Superior temporal gyrus (tissue), 1 donor: ENCODE data around the gene ESRRB.

Experiments used
- DNase-seq: peaks from one replicate; pipeline ENCODE4 v3.0.0-alpha.2; 2016; ENCODE audit errors: extremely low spot score

ESRRB gene

GRCh38 chr14:76450476-76450875 lies 74.5 kb downstream of the ESRRB start:
- no peak for DNase-seq

GRCh38 chr14:76456200-76456599 lies 80.3 kb downstream of the ESRRB start:
- DNase-seq, result peak; percentile 31

DNA sequence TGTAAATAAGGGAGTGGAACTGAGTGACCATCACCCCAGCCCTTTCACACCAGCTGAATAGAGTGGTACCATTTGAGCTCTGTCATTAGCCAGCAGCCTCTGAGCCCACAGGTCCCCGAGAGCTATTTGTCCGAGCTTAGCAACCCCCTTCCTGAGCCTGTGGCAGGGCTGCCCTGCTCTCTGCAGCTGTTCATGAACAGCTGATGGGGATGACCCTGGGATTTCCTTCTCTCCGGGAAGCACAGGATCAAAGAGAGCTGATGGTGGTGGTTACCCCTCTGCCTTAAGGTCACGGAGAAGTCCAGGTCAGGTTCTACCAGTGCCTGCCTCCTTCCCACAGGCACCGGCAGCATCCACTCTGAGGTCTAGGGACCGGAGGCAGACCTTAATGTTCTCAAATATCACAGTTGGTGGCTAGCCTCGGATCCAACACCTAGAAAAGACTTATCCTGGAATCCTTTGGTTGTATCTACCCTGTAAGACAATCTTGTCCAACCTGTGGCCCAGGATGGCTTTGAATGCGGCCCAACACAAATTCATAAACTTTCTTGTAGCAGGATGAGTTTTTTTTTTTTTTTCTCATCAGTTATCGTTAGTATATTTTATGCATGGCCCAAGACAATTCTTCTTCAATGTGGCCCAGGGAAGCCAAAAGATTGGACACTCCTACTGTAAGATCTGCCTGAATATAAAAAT lies 81.1 kb downstream of the ESRRB start:
- DNase-seq, result no peak

GRCh38 chr14:76457841-76458240 lies 81.9 kb downstream of the ESRRB start:
- DNase-seq, result no peak

DNA sequence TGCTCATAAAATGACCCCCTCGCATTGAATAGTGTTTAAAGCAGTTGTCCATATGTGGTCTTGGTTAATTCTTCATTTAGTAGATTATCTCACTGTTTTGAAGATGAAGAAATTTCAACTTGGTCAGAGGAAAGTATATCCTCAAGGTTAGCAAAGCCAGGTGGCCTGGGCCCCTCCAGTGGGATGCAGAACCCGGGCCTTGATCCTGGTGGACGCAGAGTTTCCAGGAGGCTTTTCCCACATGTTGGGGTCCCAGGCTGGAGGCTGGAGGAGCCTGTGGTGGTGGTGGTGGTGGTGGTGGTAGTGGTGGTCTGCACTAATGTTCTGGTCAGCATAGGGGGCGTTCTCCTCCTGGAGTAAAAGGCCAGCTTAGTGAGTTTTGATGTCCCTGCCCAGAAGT lies 85.9 kb downstream of the ESRRB start:
- no peak for DNase-seq

GRCh38 chr14:76462330-76462729 lies 86.4 kb downstream of the ESRRB start:
- no peak for DNase-seq

GRCh38 chr14:76463105-76463504 lies 87.2 kb downstream of the ESRRB start:
- DNase-seq, result no peak

DNA sequence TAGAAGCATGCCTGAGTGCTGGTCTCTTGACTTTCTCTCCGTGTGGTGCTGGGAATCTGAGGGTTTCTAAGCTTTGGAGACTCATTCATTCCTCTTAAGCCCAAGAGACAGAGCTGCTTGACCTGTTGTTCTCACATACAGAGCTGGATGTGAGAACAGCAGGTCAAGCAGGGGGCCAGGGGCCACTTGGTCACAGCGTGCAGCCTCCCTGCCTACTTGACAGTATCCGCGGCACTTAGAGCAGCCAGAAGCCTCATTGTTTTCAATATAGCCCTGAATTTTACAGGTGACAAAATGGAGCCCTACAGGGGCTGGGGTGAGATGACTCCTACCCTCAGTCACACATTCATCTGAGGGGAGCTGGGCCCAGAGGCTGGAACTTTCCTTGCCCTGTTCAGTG lies 88.9 kb downstream of the ESRRB start:
- DNase-seq, result no peak

DNA sequence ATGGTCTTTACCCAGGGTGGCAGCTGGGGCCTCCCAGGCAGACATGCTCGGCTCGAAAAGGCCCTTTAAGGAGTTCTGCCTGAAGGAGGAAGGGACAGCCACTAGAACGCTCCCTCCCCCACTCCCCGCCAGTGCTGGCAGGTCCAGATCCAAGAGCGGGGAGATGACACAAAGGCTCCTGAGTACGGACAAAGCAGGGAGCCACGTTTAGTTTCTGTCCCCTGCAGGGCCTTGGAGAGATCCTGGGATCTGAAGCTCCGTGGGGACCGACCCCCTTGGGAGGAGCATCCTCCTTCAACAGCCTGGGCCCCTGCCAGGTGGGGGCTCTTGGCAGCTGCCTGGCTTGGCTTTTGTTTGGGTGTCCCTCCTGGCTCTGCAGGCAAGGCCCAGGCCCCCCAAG lies 89.7 kb downstream of the ESRRB start:
- no peak for DNase-seq

- no peak for DNase-seq
Measured at GRCh38 chr14:76467711-76468155, 91.8 kb downstream of the ESRRB start.

GRCh38 chr14:76472199-76472723 lies 96.3 kb downstream of the ESRRB start:
- no peak for DNase-seq

DNA sequence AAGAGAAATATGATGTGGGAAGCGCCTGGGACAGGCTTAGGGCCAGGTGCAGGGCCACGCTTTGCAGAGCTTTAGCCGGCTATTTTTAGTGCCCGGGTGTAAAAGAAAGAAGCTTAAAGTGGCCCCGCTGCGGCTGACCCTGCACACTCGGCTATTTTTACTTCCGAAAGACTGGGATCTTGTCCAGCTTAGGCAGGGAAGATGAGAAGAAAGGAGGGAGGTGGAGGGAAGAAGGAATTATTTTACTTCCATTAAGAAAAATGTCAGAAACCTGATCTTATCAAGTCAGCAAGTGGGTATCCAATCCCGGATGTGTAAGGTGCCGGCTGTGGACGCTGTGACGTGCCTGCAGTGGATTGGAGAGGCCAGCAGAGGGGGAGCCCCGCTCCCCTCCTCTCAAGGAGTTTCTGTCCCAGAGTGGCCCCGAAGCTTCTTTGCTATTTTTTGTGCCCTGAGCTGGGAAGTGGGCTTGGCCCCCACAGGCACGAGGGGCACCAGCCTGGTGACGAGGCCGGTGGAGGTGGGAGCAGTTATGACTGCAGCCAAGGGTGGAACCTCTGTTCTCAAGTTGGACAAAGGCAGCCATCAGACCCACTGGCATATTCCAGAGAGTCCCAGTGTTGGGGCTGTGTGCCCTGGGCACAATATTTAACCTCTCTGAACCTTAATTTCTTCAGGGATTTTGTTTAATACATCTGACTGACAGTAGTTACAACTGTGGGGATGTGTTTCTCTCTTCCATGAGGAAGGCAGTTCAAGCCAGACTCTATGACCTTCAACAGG lies 97.7 kb downstream of the ESRRB start:
- no peak for DNase-seq

DNA sequence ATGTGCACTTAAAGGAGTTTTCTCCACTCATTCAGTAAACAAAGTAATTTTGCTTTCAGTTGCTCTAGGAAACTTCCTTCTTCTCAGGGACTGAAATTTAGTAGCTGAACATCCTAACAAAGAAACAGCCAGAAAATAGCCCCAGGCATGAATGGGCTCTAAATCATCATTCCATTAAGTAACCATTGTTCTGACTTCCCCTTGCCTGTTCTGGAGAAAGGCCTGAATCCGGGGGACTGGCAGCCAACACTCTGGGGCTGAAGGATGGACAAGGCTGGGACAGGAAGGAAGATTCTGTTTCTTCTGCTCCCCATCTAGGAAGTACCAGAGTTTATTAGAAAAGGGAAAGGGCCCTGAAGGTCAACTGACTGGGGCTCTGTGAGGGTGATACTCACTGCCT lies 104.5 kb downstream of the ESRRB start:
- DNase-seq, result no peak

- no peak for DNase-seq
Measured at GRCh38 chr14:76484355-76484754, 108.4 kb downstream of the ESRRB start.

DNA sequence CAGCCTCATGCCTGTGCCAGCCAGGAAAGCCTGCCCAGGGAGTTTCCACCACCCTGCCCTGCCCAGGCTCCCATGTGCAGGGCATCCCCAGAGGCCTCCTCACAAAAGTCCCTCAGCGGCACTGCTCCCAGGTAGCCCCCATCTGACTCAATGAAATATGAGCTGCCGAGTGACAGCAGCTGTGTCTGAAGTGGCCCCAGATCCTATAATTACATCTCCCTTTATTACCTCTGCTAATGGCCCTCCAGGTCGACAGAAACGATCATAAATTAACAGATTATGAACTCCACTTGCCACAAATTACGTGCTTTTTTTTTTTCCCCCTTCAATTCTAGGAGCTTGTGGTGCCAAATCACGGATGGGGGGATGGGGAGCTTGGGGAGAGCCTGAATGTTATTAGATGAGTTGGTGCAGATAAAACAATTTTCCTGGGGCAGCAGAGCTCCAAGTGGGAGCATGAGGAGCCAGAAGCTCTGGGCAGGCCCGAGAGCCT lies 110.4 kb downstream of the ESRRB start:
- no peak for DNase-seq

DNA sequence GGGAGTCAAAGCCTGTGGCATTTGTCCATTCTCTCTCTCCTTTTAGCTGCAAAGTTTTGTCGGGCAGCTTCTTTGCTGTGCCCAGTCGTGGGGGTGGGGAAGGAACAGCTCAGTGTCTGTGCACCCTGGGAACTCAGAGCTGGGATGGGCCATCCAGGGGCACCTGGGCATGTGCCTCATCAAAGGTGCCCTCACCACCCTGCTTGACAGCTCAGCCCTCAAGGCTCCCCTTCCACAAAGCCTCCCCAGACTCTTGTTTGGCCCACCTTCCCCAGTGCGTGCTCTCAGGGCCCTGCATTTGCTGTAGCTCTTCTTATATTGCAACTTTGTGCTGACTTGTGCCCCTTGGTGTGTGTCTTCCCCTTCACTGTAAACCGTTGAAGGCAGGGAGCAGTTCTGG lies 112.6 kb downstream of the ESRRB start:
- DNase-seq, result no peak

DNA sequence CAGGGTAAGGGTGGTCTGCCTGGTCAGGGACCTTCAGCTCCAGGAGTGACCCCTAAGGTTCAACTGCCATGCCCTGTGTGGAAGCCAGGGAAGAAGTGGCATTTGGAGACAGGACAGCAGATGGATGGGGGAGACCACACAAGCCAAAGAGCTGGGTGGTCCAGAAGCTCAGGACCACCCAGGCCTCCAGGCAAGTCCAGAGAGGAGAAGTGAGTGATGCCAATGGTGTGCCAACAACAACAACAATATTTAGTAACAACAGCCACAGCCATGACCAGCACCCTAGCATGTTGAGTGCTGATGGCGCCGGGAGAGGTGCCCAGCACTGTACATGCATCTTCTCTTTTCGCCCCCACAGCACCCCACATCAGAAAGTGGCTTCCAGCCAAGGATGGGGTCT lies 113.7 kb downstream of the ESRRB start:
- no peak for DNase-seq

GRCh38 chr14:76490111-76490510 lies 114.2 kb downstream of the ESRRB start:
- no peak for DNase-seq

- no peak for DNase-seq
Measured at GRCh38 chr14:76490735-76491134, 114.8 kb downstream of the ESRRB start.

DNA sequence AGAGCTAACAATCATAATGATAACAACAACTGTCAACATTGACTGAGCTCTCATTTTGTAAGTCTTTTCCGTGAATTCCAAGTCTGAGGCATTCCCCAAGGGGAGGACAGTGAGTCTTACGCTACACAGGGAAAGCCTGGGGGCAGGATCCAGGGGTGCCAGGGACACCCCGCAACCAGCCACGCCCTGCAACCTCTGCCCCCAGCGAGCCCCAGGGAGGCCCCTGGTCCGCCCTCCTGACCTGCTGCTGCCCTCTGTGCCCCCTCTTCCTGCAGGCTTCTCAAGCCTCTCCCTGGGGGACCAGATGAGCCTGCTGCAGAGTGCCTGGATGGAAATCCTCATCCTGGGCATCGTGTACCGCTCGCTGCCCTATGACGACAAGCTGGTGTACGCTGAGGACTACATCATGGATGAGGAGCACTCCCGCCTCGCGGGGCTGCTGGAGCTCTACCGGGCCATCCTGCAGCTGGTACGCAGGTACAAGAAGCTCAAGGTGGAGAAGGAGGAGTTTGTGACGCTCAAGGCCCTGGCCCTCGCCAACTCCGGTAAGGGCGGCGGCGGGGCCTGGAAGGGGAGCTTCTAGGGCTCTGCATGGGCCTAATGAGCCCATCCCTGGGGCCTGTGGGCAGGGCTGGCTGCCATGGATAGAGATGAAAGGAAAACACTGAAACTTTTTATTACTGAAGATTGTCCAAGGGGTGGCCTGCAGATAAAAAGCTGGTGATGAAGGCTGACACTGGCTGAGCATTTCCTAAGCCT lies 115.4 kb downstream of the ESRRB start:
- no peak for DNase-seq

DNA sequence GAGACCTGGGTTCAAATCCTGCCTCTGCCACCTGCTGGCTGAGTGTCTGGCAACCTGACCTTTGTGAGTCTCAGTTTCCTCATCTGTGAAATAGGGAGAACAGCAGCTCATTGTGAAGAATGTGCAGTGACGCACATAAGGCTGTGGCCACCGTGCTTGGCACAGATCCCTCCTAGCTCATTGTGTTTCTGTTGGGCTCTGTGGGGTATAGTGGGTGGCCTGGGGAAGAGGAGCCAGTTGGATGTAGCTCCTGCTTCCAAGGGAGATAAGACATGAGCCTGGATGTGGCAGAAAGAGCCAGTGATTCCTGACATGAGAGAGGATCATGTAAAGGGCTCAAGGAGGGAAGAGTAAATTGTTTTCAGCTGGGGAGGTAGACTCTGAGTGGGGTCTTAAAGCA lies 120.0 kb downstream of the ESRRB start:
- DNase-seq, result no peak

- DNase-seq, result no peak
Measured at GRCh38 chr14:76496595-76496994, 120.7 kb downstream of the ESRRB start.
